HG02981 (cell line): ENCODE measurements around the gene VPS16.
"Not testable (repeated sequence)": the region's sequence is repeated elsewhere in the genome, so short reads cannot be mapped to it uniquely, and the experiment has no call there.

ENCODE experiments used
- ATAC-seq: cut with Tn5 transposase; IDR thresholded peaks from one replicate; pipeline ENCODE4 v1.9.1; 2021; ENCODE audit warnings: mild to moderate bottlenecking, moderate library complexity; ENCODE audit not compliant: unreplicated experiment

VPS16 gene

GRCh38 chr20:2806351-2806701, 34.2 kb upstream of the VPS16 start:
- no peak for ATAC-seq

- ATAC-seq, result no peak
These were observed 33.5 kb upstream of the VPS16 start for GRCh38 chr20:2807019-2807418.

DNA sequence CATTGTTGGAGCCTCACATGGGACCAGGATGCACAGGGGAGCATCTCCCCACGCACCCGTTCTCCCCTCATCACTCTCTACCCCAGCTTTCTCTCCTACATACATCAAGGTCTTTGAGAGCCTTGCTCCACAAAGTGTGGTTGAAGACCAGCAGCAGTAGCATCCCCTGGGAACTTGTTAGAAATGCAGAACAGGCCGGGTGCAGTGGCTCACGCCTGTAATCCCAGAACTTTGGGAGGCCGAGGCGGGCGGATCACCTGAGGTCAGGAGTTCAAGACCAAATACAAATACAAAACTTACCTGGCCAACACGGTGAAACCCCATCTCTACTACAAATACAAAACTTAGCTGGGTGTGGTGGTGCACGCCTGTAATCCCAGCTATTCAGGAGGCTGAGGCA, 32.6 kb upstream of the VPS16 start:
- ATAC-seq, result not testable (repeated sequence)

DNA sequence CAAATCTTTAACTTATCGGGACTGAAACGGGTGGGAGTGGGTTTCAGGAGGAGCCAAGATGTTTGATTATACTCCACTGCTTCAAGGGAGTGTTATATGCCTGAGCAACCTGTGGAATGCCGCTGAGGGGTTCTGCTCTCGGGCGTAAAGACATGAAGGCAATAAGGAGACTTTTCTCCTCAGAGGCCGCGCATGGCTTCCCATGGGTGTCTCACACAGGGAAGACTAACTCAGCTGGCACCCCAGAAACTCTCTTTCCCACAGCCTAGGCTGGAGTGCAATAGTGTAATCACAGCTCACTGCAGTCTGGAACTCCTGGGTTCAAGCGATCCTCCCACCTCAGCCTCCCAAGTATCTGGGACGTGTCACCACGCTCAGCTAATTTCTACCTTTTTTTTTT, 30.9 kb upstream of the VPS16 start:
- ATAC-seq, result no peak

DNA sequence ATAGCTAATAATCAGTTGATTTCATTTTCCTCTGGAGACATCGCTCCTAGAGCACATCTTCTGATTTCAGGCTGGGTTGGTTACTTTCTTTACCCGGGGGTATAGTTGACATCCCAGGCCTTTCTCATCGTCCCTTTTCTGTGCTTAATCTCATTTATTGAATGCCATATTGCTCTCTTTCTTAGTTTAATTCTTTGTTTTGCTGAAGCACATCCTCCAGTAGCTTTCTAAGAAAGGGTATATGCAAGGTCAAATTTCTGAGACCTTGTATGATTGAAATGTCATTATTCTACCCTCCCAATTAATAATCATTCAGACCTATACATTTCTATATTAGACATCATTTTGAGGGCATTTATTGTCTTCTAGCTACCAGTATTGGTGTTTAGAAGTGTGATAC, 28.4 kb upstream of the VPS16 start:
- no peak for ATAC-seq

- ATAC-seq, result no peak
These were observed 26.5 kb upstream of the VPS16 start for GRCh38 chr20:2814076-2814475.

DNA sequence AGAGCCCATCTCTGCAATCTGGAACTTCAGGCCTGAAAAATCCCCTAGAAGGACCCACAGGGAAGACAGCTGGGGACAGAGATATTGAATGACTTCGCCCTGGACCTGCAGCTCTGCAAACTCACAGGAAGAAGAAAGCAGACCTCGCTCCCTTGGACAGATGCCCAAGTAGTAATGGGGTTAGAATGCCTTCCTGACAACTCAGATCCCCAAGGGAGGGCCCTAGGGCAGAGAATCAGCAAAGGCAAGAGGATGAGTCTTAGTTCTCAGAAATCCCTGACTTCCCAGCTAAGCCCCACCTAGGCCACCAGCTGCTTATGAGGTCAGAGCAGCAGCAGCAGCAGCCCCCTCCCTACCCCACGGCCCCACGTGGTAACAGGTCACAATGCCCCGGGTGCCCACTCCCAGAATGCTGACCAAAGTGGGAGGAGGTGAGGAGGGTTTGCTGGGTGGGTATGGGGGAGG, 25.9 kb upstream of the VPS16 start, which contains the start of gene C20orf141:
Gene C20orf141, plus strand, starts transcription at position 401 of the 465 bp plus-strand sequence. CDS start 198 bp downstream, outside the sequence.
- ATAC-seq, result no peak

GRCh38 chr20:2815242-2815900, 25.2 kb upstream of the VPS16 start:
- no peak for ATAC-seq

DNA sequence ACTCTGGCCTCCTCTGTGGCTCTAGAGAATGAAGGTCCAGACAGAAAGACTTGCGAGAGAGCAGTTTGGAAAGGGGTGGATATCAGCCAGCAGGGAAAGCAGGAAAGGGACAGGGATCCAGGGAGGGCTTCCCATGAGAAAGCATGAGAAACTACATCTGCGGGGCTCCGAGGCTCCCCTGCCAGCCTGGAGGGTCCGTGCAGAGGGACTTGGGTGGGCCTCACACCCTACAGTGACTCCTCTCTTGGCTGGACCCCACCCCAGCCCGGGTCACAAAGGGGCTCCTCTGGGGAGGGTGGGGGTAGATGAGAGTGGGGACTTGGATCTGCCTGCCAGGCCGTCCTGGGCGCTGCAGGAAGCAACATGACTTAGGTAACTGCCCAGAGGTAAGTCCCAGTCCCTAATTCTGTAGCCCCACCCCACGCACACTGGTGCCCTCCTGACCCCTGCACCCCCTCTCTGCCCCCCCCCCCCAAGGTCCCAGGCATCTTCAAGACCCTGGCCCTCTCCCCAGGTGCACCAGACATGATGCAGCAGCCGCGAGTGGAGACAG, 24.4 kb upstream of the VPS16 start, which contains the start of gene TMEM239:
Gene TMEM239, plus strand, starts transcription at position 335 of the 553 bp plus-strand sequence. Its CDS starts 191 bp downstream, at position 526.
- ATAC-seq, result no peak

GRCh38 chr20:2816583-2817340, 23.8 kb upstream of the VPS16 start:
- no peak for ATAC-seq

GRCh38 chr20:2817341-2817726, 23.2 kb upstream of the VPS16 start:
- no peak for ATAC-seq

GRCh38 chr20:2817891-2818595, 22.5 kb upstream of the VPS16 start:
- no peak for ATAC-seq

GRCh38 chr20:2820084-2820895, 20.3 kb upstream of the VPS16 start:
- no peak for ATAC-seq

GRCh38 chr20:2820896-2821869, 19.4 kb upstream of the VPS16 start:
- ATAC-seq, result no peak

DNA sequence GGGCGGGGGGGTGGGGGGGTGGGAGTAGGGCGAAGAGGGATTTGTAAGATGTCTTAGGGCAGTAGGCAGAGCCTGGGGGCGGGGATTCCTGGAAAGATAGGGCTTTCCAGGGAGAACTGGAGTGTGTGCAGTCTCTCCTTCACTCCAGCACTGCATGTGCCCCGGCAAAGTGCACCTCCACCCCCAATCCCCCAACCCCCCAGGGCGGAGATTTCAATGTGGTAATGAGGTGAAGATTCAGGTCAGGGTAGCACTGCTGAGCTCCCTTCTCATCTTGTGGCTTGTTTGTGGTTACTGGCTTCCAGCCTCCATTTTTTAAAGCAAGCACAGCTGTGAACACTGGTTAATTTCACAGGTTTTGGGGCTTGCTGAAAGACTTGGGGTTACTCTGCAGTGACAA, 18.5 kb upstream of the VPS16 start:
- ATAC-seq, result no peak

DNA sequence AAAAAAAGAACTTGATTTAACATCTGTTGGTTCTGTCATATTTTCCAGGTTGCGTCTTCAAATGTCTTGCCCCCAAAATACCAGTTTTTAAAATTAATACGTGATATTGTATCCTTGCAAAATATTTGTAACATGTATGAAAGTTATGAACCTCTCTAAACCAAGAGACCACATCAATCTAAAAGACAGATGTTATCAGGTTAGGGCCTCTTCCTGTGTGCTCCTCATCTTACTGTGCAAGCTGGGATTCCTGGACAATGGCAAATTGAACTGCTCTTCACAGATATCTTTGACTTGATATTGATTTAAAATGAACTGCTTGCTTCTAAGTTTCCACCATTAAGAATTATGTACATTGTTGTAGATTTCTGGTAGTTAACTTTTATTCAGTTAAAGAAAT, 14.8 kb upstream of the VPS16 start:
- ATAC-seq, result no peak

DNA sequence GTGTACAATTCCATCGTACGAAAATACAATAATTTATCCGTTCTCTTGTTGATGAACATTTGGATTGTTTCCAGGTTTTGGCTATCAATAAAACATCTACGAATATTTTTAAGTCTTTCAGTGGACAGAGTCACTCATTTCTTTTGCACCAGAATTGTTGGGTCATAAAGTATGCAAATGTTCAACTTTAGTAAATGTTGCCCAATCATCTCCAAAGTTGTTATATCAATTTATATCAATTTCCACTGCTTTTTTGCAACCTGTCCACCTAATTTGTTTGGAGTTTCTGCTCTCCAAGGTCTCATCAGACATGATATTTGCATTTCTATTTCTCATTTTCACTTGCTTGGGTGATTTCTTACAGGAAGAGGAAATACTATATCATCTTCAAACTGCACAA, 13.9 kb upstream of the VPS16 start:
- ATAC-seq, result no peak

- no peak for ATAC-seq
These were observed 11.2 kb upstream of the VPS16 start for GRCh38 chr20:2829376-2829775.

- not testable (repeated sequence) for ATAC-seq
These were observed 9.3 kb upstream of the VPS16 start for GRCh38 chr20:2831206-2831605.
